GM21360 (cell line): ENCODE measurements around the gene LARP4B.

Source experiments
- ATAC-seq: cut with Tn5 transposase; IDR thresholded peaks from one replicate; pipeline ENCODE4 v1.9.1; 2021; ENCODE audit warnings: mild to moderate bottlenecking, moderate library complexity; ENCODE audit not compliant: unreplicated experiment

Gene LARP4B

DNA sequence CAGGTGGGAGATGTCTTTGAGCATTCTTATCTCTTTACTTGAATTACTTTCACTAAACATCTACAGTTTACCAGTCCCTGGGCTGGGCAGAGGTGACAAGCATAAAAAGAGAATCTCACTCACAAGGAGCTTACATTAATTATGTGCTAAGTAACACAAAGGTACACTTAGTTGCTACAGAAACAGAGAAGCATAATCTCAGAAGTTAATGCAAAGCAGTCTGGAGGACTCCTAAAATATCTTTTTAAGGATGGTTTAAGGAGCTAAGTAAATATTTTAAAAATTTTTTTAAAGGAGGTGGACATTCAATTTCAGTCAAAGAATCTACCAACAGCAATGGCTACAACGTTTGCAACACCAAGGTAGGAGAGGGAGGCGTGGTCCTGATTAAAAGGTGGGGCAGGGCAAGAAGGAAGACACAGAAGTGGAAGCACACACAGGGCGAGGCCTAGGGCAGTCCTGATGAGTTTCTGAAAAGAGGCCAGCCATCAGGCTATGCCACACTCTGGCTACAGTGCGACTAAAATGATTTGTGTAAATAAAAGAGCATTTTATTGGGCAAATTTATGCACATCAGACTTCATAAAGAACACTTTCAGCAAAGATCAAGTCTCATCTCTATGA is 5.3 kb downstream of the LARP4B start:
- no peak for ATAC-seq

DNA sequence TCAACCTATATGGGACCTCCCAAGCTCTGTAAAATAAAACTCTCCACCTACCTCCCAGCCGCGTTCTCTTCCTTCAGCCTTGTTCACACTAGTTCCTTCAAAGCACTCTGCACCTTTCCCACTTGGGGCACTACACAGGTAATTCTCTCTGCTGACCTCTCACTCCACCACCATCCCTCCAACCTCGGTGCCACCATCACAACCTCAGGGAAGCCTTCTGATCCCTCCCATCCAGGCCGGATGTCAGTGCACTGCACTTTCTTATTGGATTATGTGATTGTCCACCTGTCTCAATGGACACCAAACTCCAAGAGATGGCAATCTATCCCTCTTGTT is 7.0 kb downstream of the LARP4B start:
- no peak for ATAC-seq

DNA sequence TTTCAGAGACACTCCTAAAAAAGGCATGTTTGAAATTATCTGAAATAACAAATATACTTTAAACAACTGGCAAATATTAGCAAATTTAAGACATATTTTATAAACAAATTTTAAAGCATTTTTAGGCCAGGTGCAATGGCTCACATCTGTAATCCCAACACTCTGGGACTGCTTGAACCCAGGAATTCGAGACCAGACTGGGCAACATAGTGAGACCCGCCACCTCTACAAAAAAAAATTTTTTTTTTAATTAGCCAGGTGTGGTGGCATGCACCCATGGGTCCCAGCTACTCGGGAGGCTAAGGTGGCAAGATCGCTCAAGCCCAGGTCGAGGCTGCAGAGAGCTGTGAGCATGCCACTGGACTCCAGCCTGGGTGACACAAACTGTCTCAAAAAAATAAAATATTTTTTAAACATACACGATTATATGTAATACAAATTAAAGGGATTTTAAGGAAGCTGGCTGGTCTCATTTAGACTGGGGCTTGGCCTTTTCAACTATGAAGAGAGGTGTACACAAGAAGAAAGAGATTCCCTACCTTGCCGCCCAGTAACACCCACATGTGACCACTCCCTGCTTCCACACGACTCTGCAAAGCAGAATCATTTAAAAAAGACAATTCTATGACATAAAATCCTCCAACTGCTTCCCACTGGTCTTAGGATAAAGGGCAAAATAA is 7.5 kb downstream of the LARP4B start:
- ATAC-seq: no peak

- no peak for ATAC-seq
Measured at GRCh38 chr10:921471-922414, 9.8 kb downstream of the LARP4B start.

GRCh38 chr10:920450-920849 is 11.1 kb downstream of the LARP4B start:
- ATAC-seq: no peak

GRCh38 chr10:919481-919880 is 12.0 kb downstream of the LARP4B start:
- ATAC-seq: no peak

DNA sequence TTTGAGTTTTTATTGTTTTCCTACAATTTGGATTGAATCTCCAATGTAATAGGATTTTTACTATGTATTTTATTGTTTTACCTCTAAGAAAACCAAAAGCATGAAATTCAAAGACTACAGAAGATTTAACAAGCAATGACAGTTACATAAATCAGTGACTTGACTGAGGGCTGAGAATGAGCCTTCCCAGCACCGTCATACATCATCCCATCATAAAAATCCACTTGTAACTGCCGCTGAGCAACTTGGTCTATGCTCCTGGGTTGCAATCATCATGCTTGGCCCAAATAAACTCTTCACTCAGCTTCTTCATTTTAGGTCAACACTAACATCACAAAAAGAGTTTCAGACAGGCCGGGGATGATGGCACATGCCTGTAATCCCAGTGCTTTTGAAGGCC is 13.5 kb downstream of the LARP4B start:
- no peak for ATAC-seq

DNA sequence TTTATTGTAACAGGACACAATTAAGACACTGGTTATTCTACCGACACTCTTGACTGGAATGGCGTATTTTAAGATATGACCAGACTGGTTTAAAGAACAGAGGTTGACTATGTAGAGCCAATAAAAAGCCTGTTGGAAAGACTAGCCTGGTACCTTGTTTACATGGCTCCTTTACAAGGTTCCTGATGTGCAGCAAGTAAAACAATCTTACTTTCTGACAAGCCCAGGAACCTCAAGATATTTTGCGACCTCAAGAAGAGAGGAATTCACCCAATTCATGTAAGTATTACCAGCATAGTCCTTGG is 14.1 kb downstream of the LARP4B start:
- no peak for ATAC-seq

GRCh38 chr10:916716-917415 is 14.6 kb downstream of the LARP4B start:
- ATAC-seq: no peak

DNA sequence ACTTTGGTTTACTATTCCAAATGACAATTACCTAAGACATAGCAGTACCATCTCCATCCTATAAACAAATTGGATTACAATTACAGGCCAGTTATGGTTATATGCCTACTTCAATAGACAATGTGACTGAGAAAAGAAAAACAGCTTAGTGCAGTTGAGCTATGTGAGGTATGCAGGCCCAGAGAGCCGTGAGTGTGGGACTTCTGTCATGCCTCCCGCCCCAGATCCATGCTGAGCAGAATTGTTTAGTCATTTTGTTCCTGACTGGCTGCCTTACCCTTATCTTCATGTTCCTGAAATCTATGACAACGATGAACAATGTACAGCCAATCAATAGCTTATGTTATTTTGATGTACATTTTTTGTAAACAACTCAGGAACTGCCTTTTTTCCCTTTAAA is 21.7 kb downstream of the LARP4B start:
- no peak for ATAC-seq

DNA sequence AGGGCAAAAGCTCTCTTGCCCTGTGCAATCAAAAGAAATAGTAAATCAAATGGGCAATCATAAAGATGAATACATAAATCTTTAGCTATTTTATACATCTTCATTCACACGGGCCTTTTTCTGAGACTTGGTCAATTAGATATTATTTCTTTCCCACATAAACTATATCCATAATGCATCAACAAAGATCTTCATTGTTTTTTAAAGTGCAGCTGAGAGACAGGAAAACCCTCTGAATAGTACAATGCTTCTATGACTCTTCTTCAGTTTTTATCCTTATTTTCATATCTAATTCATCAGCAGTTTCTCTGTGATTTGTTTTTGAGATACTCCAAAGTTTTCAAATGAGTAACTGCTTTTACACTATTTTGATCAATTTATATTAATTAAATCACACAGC is 25.5 kb downstream of the LARP4B start:
- no peak for ATAC-seq

DNA sequence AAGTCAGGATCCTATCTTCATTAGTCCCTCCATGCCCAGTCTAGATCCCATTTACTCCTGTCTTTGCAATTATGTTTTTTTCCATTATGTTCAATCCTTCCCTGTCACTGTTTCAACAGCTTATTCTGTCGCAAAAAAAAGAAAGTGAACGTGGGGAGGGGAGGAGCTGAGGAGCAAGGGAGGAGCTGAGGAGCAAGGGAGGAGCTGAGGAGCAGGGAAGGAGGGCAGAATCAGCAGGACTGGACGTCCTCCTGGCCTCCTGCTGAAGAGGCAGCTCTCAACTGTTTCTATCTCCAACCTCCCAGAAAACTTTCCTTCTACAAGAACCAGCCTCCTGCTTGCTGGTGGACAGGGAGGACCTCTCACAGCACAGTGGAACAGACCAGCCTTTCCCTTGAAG is 26.0 kb downstream of the LARP4B start:
- ATAC-seq: no peak

- no peak for ATAC-seq
Measured at GRCh38 chr10:904403-904802, 27.1 kb downstream of the LARP4B start.

GRCh38 chr10:898141-898540 is 33.4 kb downstream of the LARP4B start:
- ATAC-seq: no peak

DNA sequence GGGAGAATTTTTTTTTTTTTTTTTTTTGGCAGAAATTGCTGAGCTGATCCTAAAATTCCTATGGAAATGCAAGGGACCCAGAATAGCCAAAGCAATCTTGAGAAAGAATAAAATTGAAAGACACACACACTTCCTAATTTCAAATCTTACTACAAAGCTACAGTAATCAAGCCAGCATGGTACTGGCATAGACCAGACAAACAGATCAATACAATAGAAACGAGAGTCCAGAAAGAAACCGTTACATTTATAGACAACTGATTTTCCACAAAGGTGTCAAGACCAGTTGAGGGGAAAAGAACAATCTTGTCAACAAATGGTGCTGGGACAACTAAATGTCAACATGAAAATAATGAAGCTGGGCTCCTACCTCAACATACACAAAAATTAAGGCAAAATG is 34.5 kb downstream of the LARP4B start:
- ATAC-seq: no peak

DNA sequence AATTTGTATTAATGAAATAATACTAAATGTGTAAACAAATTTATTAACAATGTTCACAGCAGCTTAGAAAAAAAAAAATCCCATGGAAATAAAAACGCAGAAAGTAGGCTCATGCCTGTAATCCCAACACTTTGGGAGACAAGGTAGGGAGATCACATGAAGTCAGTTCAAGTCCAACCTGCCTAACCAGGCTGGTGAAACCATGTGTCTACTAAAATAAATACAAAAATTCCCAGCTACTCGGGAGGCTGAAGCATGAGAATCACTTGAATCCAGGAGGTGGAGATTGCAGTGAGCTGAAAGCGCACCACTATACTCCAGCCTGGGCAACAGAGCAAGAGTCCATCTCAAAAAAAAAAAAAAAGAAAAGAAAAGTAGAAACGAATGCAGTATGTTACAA is 36.2 kb downstream of the LARP4B start:
- ATAC-seq: no peak

GRCh38 chr10:878895-879294 is 52.6 kb downstream of the LARP4B start:
- no peak for ATAC-seq

DNA sequence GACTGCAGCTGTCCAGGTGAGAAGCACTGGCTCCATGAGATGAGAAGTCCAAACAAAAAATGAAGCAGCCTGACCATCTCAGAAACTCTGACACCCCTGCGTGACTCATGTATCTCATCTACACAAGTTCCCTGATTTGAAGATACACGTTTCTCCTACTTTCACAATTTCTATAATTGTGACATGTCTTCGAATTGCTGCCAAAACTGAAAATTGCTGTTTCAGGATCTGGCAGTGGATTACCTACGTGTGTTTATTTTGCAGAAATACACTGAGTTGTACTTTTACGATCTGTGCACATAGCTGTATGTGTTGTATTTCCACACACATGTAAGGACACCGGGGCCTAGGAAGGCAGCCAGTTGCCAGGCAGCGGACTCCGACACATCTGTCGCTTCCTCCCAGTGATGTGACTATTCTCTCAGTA is 53.2 kb downstream of the LARP4B start:
- ATAC-seq: no peak

GRCh38 chr10:876438-876837 is 55.1 kb downstream of the LARP4B start:
- no peak for ATAC-seq

GRCh38 chr10:873020-873419 is 58.5 kb downstream of the LARP4B start:
- ATAC-seq: no peak

GRCh38 chr10:871951-872403 is 59.5 kb downstream of the LARP4B start:
- ATAC-seq: no peak
